GM12865 (cell line): ENCODE measurements around the gene METTL4.

Experiments
- DNase-seq: peaks from one replicate; pipeline ENCODE4 v3.0.0; 2010; ENCODE audit warnings: low read depth
- H3K4me3 ChIP-seq: 2 replicates; pipeline ENCODE4 v1.5.1; 2011; ENCODE audit warnings: mild to moderate bottlenecking, low read depth, low read length, control low read depth
- CTCF ChIP-seq: IDR thresholded peaks from 2 replicates; pipeline ENCODE4 v1.5.1; 2011; ENCODE audit warnings: low read length, control low read depth, low read depth, inconsistent platforms; ENCODE audit not compliant: insufficient read depth; ENCODE audit errors: missing control alignments

The METTL4 gene

DNA sequence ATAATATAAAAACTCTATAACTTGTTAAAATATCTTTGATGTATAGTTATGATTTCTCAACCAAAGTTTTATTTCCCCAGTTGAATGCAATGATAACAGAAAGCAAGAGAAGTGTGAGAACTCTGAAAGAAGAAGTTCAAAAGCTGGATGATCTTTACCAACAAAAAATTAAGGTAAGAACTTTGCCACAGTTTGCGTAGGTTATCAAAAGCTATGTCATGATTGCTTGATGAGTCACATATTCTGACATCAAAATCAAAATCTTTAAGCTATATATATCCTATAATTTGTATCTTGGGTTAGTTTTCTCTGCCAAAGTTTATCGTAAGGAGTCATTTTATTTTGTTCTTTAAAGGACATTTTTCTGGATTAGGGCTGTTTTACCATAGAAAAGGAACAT lies 35.0 kb upstream of the METTL4 start:
- no peak overlapping the region for H3K4me3 ChIP-seq
- DNase-seq, result no peak
- no peak for TF ChIP-seq CTCF

DNA sequence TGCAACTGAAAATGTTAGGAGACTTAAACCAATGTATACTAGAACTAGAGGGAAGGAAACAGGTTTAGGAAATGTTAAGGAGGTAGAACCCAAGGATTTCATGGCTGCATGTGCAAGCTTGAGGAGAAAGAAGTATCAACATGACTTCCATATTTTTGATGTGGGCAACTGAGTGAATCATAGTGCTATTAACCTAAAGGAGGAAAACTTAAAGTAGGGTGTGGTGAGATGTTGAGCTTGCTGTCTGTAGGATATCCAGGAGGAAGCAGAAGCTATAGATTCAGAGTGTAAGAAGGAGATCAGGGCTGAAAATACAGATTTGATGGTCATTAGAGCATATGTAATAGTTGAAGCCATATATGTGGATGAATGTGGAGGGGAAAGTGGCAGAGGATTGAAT lies 31.5 kb upstream of the METTL4 start:
- H3K4me3 ChIP-seq, result no peak overlapping the region
- DNase-seq, result no peak
- TF ChIP-seq CTCF, result no peak

DNA sequence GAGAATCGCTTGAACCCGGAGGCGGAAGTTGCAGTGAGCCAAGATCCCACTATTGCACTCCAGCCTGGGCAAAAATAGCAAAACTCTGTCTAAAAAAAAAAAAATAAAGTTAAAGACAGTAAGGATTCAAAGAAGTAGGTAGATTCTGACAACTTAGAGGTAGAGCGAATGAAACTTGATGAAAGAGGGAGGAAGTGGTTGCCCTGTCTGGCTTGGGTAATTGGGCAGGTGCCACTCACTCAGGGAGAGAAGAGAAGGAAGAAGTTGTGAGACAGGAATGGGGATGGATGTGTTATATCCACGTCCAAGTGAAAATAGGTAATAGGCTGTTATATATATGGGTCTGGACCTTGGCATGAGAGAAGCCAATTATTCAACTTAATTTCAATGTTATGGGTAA lies 26.3 kb upstream of the METTL4 start:
- no peak for TF ChIP-seq CTCF
- no peak for DNase-seq
- no peak overlapping the region for H3K4me3 ChIP-seq

- DNase-seq, result no peak
- TF ChIP-seq CTCF, result no peak
Observed at GRCh38 chr18:2590303-2590702, 19.0 kb upstream of the METTL4 start.

GRCh38 chr18:2589345-2590068 lies 18.2 kb upstream of the METTL4 start:
- no peak for DNase-seq
- no peak for TF ChIP-seq CTCF
- no peak overlapping the region for H3K4me3 ChIP-seq

More at GRCh38 chr18:2590303-2590702, 19.0 kb upstream of the METTL4 start:
- no peak overlapping the region for H3K4me3 ChIP-seq

GRCh38 chr18:2588666-2589344 lies 17.5 kb upstream of the METTL4 start:
- H3K4me3 ChIP-seq, result no peak overlapping the region
- DNase-seq, result no peak
- no peak for TF ChIP-seq CTCF
